Left hindlimb (tissue), 1 donor: Measurements from ENCODE around the gene PTPN4.

Source experiments
- DNase-seq: peaks from one replicate; pipeline ENCODE4 v3.0.0-alpha.2; 2018

The PTPN4 gene

GRCh38 chr2:120029672-120030640 is 270.2 kb downstream of the PTPN4 start:
- no peak for DNase-seq

DNA sequence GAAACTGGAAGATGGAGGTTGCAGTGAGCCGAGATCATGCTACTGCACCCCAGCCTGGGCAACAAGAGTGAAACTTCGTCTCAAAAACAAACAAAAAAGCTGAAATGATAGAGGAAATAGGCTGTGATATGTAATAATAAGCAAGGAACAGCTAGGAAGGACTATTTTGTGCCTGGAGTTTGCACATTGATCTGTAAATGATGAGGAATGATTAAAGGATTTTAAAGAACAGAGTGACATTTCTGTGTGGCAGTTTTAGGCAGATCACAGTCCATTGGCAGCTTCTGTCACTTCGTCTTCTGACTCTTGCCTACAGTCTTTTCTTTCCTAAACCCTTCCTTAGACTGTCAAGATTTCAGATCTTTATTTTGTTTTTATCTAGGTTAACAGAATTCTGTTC is 272.6 kb downstream of the PTPN4 start:
- no peak for DNase-seq
